A549 (cell line): ENCODE results near the gene HIPK3. TPM values are rescaled to one million over a fixed set of nuclear protein-coding genes. Genes with fewer than 3 reads are reported as not detected.
A peak's percentile ranks its signal among the peaks of the same experiment; 100 is the strongest.
"Not testable (repeated sequence)": the region's sequence is repeated elsewhere in the genome, so short reads cannot be mapped to it uniquely, and the experiment has no call there.

Source experiments
- ATAC-seq, 2 experiments: fragments of 200-7000 bp in 1 of 2; fragments of >200 bp in 1 of 2; cut with Nextera tagmentation in 1 of 2; cut with Tn5 transposase in 1 of 2; 3 replicates each; pipeline versions ENCODE4 v1.8.0 to v1.9.1; 2018 to 2020; ENCODE audit warnings: mild to moderate bottlenecking in 1 of 2, moderate library complexity in 1 of 2
- CTCF ChIA-PET: fragments of 300-600 bp; sonication (Branson Sonifier 250); formaldehyde crosslinking; extraction: SDS; loops from one replicate; lab custom pipeline; 2021; ENCODE audit warnings: antibody characterized with exemption, inconsistent platforms; lab: Yijun Ruan, JAX
- POLR2A ChIA-PET: fragments of 350-600 bp; formaldehyde crosslinking; extraction: SDS; loops from one replicate; lab custom pipeline; 2021; ENCODE audit warnings: antibody characterized with exemption, inconsistent platforms; lab: Yijun Ruan, JAX
- DNase-seq, 2 experiments: peaks; one replicate each; pipeline versions ENCODE4 v3.0.0 to v3.0.0-alpha.2; 2011 to 2016; ENCODE audit warnings: low read depth in 1 of 2, low spot score in 1 of 2
- FAIRE-seq: peaks from 2 replicates; lab custom pipeline; 2011; peaks lifted over from hg19 to GRCh38; lab: Jason Lieb, UNC
- H3K27ac ChIP-seq, 2 experiments: fragments of >200 bp; sonication (Bioruptor Twin); formaldehyde crosslinking; 3 replicates each; pipeline ENCODE4 v1.5.1; 2016 to 2017
- H3K4me1 ChIP-seq: fragments of >200 bp; sonication (Bioruptor Twin); formaldehyde crosslinking; 3 replicates; pipeline ENCODE4 v1.6.1; 2016
- H3K4me2 ChIP-seq: fragments of >200 bp; sonication (Bioruptor Twin); formaldehyde crosslinking; 3 replicates; pipeline ENCODE4 v1.6.1; 2016
- H3K4me3 ChIP-seq: fragments of >200 bp; sonication (Bioruptor Twin); formaldehyde crosslinking; 3 replicates; pipeline ENCODE4 v1.5.1; 2016
- H3K9me3 ChIP-seq: fragments of >200 bp; sonication (Bioruptor Twin); formaldehyde crosslinking; 3 replicates; pipeline ENCODE4 v1.6.1; 2016
- BHLHE40 ChIP-seq: IDR thresholded peaks from 2 replicates; pipeline ENCODE4 v1.6.1; 2012; ENCODE audit warnings: low read depth, low read length, inconsistent platforms
- CEBPB ChIP-seq, 2 experiments: fragments of >200 bp in 1 of 2; sonication (Bioruptor Twin) in 1 of 2; formaldehyde crosslinking in 1 of 2; IDR thresholded peaks; 2 replicates each; pipeline ENCODE4 v1.6.1; 2012 to 2016
- CHD2 ChIP-seq: fragments of 150-350 bp; IDR thresholded peaks from 2 replicates; pipeline ENCODE4 v1.6.1; 2014; ENCODE audit warnings: low read length; ENCODE audit not compliant: partially characterized antibody
- EHF ChIP-seq: fragments of 250-450 bp; sonication (Bioruptor Pico); IDR thresholded peaks from 2 replicates; pipeline ENCODE4 v1.5.0; 2020; ENCODE audit warnings: mild to moderate bottlenecking
- EHMT2 ChIP-seq: fragments of 200-600 bp; sonication (generic); IDR thresholded peaks from 2 replicates; pipeline ENCODE4 v1.6.1; 2016; ENCODE audit warnings: antibody characterized with exemption, low read depth, mild to moderate bottlenecking, moderate library complexity
- EP300 ChIP-seq, 2 experiments: fragments of >200 bp; sonication (Bioruptor Twin); formaldehyde crosslinking; IDR thresholded peaks; 2 replicates in 1 of 2; 3 replicates in 1 of 2; pipeline ENCODE4 v1.6.1; 2016 to 2017
- ESRRA ChIP-seq: fragments of 150-350 bp; IDR thresholded peaks from 2 replicates; pipeline ENCODE4 v1.6.1; 2014; ENCODE audit warnings: mild to moderate bottlenecking, low read length, borderline replicate concordance
- GATA3 ChIP-seq: IDR thresholded peaks from 2 replicates; pipeline ENCODE4 v1.6.1; 2012; ENCODE audit warnings: borderline replicate concordance
- HEYL ChIP-seq: fragments of 250-450 bp; sonication (Bioruptor Pico); IDR thresholded peaks from 2 replicates; pipeline ENCODE4 v1.8.0; 2021; ENCODE audit warnings: mild to moderate bottlenecking, moderate library complexity
- KDM1A ChIP-seq: fragments of 200-600 bp; sonication (generic); IDR thresholded peaks from 2 replicates; pipeline ENCODE4 v1.6.1; 2016; ENCODE audit warnings: low read depth, mild to moderate bottlenecking
- KDM5A ChIP-seq: fragments of 200-600 bp; sonication (generic); IDR thresholded peaks from 2 replicates; pipeline ENCODE4 v1.6.1; 2016; ENCODE audit warnings: antibody characterized with exemption, mild to moderate bottlenecking
- MAFK ChIP-seq: fragments of 450-650 bp; IDR thresholded peaks from 2 replicates; pipeline ENCODE4 v1.6.1; 2014; ENCODE audit not compliant: partially characterized antibody
- MAZ ChIP-seq: fragments of 150-350 bp; IDR thresholded peaks from 2 replicates; pipeline ENCODE4 v1.6.1; 2014; ENCODE audit warnings: antibody characterized with exemption, low read depth, low read length, borderline replicate concordance
- NFE2L2 ChIP-seq: fragments of 150-350 bp; conservative IDR thresholded peaks from 2 replicates; pipeline ENCODE4 v1.6.1; 2014; ENCODE audit warnings: low read length
- PHF8 ChIP-seq: fragments of 200-600 bp; sonication (generic); IDR thresholded peaks from 2 replicates; pipeline ENCODE4 v1.6.1; 2016; ENCODE audit warnings: low read depth, mild to moderate bottlenecking, antibody characterized with exemption, moderate library complexity, borderline replicate concordance
- POLR2A ChIP-seq: IDR thresholded peaks from 2 replicates; pipeline ENCODE4 v1.6.1; 2012; ENCODE audit warnings: mild to moderate bottlenecking, low read length
- RAD21 ChIP-seq, 2 experiments: fragments of >200 bp in 1 of 2; sonication (Bioruptor Twin) in 1 of 2; formaldehyde crosslinking in 1 of 2; IDR thresholded peaks in 1 of 2; conservative IDR thresholded peaks in 1 of 2; 2 replicates in 1 of 2; 3 replicates in 1 of 2; pipeline ENCODE4 v1.6.1; 2012 to 2018; ENCODE audit warnings: inconsistent platforms in 1 of 2
- RCOR1 ChIP-seq: fragments of 150-350 bp; IDR thresholded peaks from 2 replicates; pipeline ENCODE4 v1.6.1; 2014; ENCODE audit warnings: antibody characterized with exemption, low read length, low read depth
- SREBF2 ChIP-seq: fragments of 450-650 bp; IDR thresholded peaks from 2 replicates; pipeline ENCODE4 v1.6.1; 2014; ENCODE audit warnings: mild to moderate bottlenecking, moderate library complexity
- TFCP2L1 ChIP-seq: fragments of 250-450 bp; sonication (Bioruptor Pico); IDR thresholded peaks from 2 replicates; pipeline ENCODE4 v1.5.0; 2021; ENCODE audit warnings: mild to moderate bottlenecking
- ZC3H11A ChIP-seq: fragments of 450-650 bp; IDR thresholded peaks from 2 replicates; pipeline ENCODE4 v1.6.1; 2014; ENCODE audit warnings: antibody characterized with exemption, mild to moderate bottlenecking
- ZSCAN20 ChIP-seq: fragments of 250-450 bp; sonication (Bioruptor Pico); IDR thresholded peaks from 2 replicates; pipeline ENCODE4 v1.8.0; 2022; ENCODE audit warnings: mild to moderate bottlenecking, moderate library complexity
- WGBS: methylation state at CpG from one replicate; pipeline ENCODE4 v1.1.6; 2017; ENCODE audit errors: missing lambda C conversion rate; 5-methylcytosine and 5-hydroxymethylcytosine counted together
- polyA plus RNA-seq, 4 experiments: library from polyadenylated mRNA; depleted of rRNA in 3 of 4; stranded (reverse); fragments of >200 nt; fragmentation: RNase III in 1 of 4; extraction: RNeasy Plus Mini Kit Qiagen cat#74134 plus additional on column Dnase treatment in 1 of 4; gene quantifications; 2 replicates in 3 of 4; 3 replicates in 1 of 4; pipeline ENCODE4 v1.2.3, GENCODE V29; 2011 to 2017
- TF ChIP-seq, protein P1 (sequence below): IDR thresholded peaks from 2 replicates; pipeline ENCODE4 v1.6.1; 2012
- TF ChIP-seq, protein P2 (sequence below): fragments of 250-450 bp; sonication (Bioruptor Pico); IDR thresholded peaks from 2 replicates; pipeline ENCODE4 v1.5.0; 2021; ENCODE audit warnings: mild to moderate bottlenecking, moderate library complexity, borderline replicate concordance

The HIPK3 gene
- polyA plus RNA-seq, 2 of the 4 experiments (the other 2 are of a cell fraction): 15.1 to 31.6 TPM

DNA sequence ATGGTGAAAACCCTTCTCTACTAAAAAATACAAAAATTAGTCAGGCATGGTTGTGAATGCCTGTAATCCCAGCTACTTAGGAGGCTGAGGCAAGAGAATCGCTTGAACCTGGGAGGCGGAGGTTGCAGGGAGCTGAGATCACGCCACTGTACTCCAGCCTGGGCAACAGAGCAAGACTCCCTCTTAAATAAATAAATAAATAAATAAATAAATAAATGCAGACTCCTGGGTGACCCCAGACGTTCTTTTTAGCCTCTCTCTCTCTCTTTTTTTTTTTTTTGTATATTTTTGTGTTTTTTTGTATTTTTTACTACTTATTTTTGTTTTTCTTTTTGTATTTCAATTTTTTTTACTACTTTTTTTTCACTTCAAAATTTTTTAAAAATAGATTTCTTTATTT, 111.3 kb downstream of the HIPK3 start:
- DNase-seq, H3K4me3 ChIP-seq, ATAC-seq, POLR2A ChIA-PET, FAIRE-seq, H3K27ac ChIP-seq, H3K9me3 ChIP-seq, H3K4me2 ChIP-seq: not testable (repeated sequence)
- peak; percentile 32; the same call in 1 of the 2 replicates for TF ChIP-seq ZC3H11A
- 79% methylated on average over 4 of the region's 4 CpGs for WGBS
- peaks cover 22% of the 10 kb centered on the region for H3K4me1 ChIP-seq
- CTCF ChIA-PET: interaction anchor here (0.7 to 9.8 kb wide), 2 partner anchors 318 to 391 kb away, joined by 3 to 216 read pairs; no protein-coding TSS in a partner anchor

DNA sequence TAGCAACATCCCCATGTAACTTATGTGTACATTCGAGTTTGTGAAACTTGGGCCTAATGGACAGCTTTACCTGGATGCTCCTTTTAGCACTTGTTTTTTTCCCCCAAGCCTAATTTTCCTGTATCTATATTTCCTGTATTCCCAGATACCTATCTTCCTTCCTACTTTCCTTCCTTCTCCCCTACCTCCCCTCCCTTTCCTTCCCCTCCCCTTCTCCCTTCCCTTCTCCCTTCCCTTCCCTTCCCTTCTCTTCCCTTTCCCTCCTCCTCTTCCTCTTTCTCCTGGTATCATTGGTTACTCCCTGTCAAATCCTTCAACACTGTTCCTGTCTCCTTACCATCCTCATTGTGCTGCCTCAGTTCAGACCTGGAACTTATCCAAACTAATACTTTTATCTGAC, 111.8 kb downstream of the HIPK3 start:
- ChIA-PET CTCF (interaction anchor here (9.8 kb wide), 1 partner anchor 318 kb away, joined by 216 read pairs; no protein-coding TSS in a partner anchor), POLR2A (no interaction called here)
- FAIRE-seq: no peak
- ATAC-seq: no peak
- DNase-seq: no peak
- H3K27ac ChIP-seq: no peak overlapping the region
- peaks cover 22% of the 10 kb centered on the region for H3K4me1 ChIP-seq
- no peak for TF ChIP-seq BHLHE40
- no peak for TF ChIP-seq POLR2A
- no peak for TF ChIP-seq ESRRA
- TF ChIP-seq ZSCAN20: no peak
- no peak for TF ChIP-seq PHF8
- no peak for TF ChIP-seq GATA3
- no peak for TF ChIP-seq NFE2L2
- TF ChIP-seq EP300 (IDR thresholded peaks at IDR 0.05): no peak
- TF ChIP-seq EHMT2: no peak
- TF ChIP-seq CHD2: no peak
- TF ChIP-seq HEYL: no peak
- TF ChIP-seq KDM5A: no peak
- no peak for TF ChIP-seq KDM1A
- H3K4me3 ChIP-seq: no peak overlapping the region
- H3K4me2 ChIP-seq: no peak overlapping the region
- H3K9me3 ChIP-seq: no peaks in the 10 kb centered on the region
- WGBS: 95% methylated on average over 1 of the region's 1 CpG

DNA sequence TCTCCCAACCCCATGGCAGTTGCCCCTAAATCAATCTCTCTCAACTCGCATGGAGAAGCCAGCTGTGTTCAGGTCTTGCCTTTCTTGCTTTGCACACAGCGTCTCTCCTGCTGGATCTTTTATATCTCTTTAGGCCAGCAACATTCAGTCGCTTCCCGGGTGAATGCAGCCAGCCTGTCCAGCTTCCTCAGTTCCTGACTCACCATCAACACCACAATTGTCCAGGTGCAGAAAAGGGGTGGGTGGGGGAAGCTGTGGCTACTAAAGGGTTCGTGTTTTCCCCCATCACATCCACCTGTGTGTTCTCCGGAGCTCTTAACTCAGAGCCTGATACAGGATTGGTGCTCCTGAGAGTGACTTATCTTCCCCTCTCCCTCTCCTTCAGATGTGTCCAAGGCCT, 116.5 kb downstream of the HIPK3 start:
- POLR2A ChIA-PET: no interaction called here
- CTCF ChIA-PET: interaction anchor here (0.5 to 4.3 kb wide), 3 partner anchors 11 to 693 kb away, joined by 4 to 23 read pairs (median 19); no protein-coding TSS in a partner anchor
- FAIRE-seq (no peak), ATAC-seq (no peak), DNase-seq (no peak)
- Histone ChIP-seq H3K27ac (0 out of 6 replicates have a peak overlapping the region, but pooled peaks of 1 of the 2 experiments have one; percentile 8), H3K9me3 (no peaks in the 10 kb centered on the region), H3K4me3 (no peak overlapping the region), H3K4me1 (peaks cover 31% of the 10 kb centered on the region), H3K4me2 (no peak overlapping the region)
- whole genome bisulfite sequencing: 85% methylated on average over 6 of the region's 6 CpGs
- TF ChIP-seq KDM1A (no peak), HEYL (no peak), MAFK (no peak), EHF (CRISPR knock-in tag) (no peak), RAD21 (conservative IDR thresholded peaks at IDR 0.05 in 1 of 2, IDR thresholded peaks at IDR 0.05 in 1 of 2) (no peak), RCOR1 (no peak), GATA3 (no peak), MAZ (no peak), SREBF2 (no peak), CEBPB (IDR thresholded peaks at IDR 0.05) (no peak), TFCP2L1 (no peak), KDM5A (no peak), EHMT2 (no peak), PHF8 (no peak), CHD2 (no peak)
- TF ChIP-seq, protein P1, sequence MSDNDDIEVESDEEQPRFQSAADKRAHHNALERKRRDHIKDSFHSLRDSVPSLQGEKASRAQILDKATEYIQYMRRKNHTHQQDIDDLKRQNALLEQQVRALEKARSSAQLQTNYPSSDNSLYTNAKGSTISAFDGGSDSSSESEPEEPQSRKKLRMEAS: no peak
- TF ChIP-seq, protein P2, sequence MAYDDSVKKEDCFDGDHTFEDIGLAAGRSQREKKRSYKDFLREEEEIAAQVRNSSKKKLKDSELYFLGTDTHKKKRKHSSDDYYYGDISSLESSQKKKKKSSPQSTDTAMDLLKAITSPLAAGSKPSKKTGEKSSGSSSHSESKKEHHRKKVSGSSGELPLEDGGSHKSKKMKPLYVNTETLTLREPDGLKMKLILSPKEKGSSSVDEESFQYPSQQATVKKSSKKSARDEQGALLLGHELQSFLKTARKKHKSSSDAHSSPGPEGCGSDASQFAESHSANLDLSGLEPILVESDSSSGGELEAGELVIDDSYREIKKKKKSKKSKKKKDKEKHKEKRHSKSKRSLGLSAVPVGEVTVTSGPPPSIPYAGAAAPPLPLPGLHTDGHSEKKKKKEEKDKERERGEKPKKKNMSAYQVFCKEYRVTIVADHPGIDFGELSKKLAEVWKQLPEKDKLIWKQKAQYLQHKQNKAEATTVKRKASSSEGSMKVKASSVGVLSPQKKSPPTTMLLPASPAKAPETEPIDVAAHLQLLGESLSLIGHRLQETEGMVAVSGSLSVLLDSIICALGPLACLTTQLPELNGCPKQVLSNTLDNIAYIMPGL: no peak
